Inflammatory macrophage treated with lipopolysaccharide for 1 hour (primary cell): ENCODE results near the gene PLA2G4F.
"Not testable (repeated sequence)": the region's sequence is repeated elsewhere in the genome, so short reads cannot be mapped to it uniquely, and the experiment has no call there.

Experiments used
- DNase-seq, 2 donors: peaks; one replicate each; pipeline ENCODE4 v3.0.0-alpha.2; 2020 to 2022

The PLA2G4F gene

DNA sequence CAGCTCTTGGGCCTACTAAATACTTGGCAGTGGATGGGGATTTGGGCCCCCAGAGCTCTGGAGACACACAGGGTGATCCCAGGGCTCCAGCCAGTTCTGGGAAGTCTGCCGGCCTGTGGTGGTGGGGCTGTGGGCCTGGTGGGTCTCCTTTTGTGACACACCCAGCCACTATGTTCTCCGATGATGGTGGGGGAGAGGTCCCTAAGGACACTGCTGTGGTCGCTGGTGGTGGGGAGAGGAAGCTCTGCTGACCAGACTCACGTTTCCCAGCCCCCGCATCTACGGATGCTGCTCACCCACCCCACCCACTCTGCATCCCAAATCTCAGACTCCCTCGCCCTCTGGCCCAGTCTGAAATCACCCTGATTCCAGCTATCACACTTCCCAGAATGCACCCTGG lies 62.5 kb downstream of the PLA2G4F start:
- DNase-seq: no peak

DNA sequence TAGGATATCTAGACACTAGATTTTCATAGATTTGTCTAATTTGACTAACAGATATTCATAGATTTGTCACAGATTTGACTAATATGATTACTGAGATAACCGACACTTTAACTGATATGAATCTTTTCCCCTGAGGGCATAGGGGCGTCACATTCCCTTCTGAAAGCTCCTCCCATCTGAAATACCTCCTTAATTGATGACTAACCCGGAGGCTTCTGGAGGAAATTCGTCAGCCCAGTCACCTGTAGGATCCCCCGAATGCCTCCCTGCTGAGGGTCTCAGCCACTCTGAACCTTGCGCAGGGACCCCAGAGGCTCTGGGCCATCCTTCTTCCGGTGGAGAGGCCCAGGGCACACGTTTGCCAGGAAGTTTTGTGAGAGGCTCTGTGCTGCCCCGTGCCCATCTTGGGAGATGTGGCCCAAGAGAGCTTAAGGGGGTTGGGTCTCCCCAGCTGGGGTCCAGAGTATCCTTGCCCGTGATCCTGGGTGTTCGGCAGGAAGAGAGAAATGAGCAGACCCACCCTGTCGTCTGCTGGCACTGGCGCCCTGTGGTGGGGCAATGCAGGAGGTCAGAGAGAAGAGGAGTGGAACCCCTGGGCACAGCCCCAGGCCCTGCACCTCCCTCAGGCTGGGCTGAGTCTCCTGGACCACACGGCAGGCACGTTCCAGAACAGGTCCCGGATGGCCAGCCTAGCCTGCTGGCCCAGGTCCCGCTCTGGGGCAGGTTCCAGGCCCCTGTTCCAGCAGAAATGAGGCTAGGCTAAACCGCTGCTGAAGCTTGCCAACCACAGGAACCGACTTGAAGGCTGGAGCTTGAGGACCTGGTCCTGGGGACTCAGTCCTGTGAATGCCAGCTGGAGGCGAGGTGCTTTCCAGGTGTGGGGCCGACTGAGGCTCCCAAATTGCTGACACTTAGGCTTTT lies 63.8 kb downstream of the PLA2G4F start:
- DNase-seq: no peak

DNA sequence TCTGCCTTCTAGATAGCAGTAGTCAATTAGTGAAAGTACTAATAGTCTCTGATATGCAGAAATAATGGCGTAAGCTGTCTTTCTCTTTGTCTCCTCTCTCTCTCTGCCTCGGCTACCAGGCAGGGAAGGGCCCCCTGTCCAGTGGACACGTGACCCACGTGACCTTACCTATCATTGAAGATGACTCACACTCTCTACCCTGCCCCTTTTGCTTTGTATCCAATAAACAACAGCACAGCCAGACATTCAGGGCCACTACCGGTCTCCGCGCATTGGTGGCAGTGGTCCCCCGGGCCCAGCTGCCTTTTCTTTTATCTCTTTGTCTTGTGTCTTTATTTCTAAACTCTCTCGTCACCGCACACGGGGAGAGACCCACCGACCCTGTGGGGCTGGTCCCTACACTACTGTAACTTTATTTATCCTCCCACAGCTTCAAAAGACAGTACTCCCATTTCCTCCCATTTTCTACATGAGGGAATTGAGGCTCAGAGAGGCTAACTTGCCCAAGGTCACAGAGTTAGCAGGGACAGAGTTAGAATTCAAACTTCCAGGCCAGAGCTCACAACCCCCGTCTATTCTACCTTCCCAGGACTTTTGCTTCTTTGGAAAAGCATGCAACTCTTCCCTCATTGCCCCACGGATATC lies 64.6 kb downstream of the PLA2G4F start:
- not testable (repeated sequence) for DNase-seq

DNA sequence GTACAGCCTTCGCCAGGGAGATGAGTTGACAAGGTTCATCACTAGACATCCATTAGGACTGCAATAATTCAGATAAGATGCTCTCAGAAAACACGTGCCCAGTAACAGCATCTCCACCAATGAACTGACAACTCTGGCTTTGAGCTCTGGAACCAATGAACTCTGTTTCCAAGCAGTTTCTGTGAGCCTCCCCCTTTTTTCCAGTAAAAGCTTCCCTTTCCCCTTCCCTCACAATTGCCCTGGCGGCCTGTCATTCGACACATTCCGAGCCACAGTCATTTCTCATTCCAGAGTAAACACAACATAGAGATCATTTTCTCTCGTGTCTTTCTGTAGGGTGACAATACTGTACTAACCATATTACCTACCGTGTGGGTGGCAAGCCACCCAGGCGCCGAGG lies 65.7 kb downstream of the PLA2G4F start:
- DNase-seq: no peak

DNA sequence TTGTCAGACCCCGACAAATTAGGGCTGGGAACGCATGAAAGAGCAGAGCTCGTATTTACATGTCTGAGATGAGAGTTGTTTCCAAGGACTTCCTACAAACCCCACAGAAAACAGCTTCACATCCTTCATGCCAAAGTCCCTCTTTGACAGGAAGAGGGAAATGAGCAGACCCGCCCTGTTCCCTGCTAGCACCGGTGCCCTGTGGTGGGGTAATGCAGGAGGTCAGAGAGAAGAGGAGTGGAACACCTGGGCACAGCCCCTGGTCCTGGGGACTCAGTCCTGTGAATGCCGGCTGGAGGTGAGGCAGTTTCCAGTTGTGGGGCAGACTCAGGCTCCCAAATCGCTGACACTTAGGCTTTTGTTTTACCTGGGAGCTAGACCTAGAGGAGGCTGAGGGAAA lies 66.1 kb downstream of the PLA2G4F start:
- DNase-seq: no peak

DNA sequence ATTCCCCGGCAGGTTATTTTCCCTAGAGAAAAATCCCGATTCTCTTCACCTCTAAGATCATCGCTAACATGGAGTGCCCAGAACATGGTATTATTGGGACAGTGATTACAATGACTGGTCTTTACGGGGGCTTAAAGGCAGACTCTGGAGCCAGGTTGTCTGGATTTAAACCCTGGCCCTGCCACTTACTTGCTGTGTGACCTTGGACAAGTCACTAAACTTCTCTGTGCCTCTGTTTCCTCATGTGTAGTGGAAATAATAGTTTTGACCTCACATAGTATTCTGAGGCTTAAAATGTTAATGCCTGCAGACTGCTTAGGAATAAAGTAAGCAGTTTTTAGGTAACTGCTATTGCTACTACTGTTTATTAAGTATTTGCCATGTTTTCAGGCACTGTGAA lies 66.5 kb downstream of the PLA2G4F start:
- no peak for DNase-seq
